ENCODE data around the gene CAMTA1.

DNA sequence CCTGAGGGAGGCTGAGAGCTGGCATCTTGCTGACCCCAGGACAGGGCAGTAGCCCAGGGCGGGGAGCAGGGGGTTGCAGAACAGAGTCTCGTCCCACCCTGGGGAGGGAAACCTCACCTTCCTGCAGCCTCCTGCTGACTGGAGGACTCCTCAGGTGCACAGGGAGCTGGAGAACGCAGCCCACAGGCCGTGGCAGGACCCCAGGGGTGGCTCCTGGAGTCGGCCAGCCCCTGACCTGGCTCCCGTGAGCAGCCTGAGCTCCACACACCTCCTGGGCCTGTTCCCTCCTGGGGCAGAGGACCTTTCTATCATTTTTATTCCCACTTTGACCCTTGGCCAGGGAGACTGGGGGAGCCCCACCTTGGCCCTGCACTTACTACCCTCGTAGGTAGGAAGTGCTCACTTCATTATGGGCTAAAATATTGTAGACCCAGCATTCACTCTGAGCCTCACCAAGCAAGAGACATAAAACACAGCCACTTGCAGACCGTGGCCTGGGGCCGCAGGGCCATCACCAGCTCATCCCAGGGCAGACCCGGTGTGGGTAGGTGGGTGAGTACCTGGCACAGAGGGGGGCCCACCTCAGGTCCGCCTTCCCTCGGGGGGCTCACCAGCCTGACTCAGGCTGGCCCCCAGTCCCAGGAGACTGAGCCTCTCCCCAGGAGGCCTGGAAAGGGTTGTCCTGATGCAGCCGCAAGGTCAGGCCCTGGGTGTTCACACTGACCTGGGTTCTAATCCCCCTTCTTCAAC, 698.6 kb downstream of the CAMTA1 start:
- TF ChIP-seq EZH2 (IDR thresholded peaks at IDR 0.05; ENCODE audit: borderline replicate concordance) (no peak), EZH2phosphoT487 (IDR thresholded peaks at IDR 0.05; ENCODE audit: low read depth, severe bottlenecking, unreplicated experiment) (no peak)
- TF ChIP-seq, protein P1, sequence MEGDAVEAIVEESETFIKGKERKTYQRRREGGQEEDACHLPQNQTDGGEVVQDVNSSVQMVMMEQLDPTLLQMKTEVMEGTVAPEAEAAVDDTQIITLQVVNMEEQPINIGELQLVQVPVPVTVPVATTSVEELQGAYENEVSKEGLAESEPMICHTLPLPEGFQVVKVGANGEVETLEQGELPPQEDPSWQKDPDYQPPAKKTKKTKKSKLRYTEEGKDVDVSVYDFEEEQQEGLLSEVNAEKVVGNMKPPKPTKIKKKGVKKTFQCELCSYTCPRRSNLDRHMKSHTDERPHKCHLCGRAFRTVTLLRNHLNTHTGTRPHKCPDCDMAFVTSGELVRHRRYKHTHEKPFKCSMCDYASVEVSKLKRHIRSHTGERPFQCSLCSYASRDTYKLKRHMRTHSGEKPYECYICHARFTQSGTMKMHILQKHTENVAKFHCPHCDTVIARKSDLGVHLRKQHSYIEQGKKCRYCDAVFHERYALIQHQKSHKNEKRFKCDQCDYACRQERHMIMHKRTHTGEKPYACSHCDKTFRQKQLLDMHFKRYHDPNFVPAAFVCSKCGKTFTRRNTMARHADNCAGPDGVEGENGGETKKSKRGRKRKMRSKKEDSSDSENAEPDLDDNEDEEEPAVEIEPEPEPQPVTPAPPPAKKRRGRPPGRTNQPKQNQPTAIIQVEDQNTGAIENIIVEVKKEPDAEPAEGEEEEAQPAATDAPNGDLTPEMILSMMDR (IDR thresholded peaks at IDR 0.05; ENCODE audit: poor library complexity) = no peak

All from hepatocyte (in vitro differentiated cells).